Globus pallidus (tissue), 1 donor: ENCODE results near the gene DDN.
A peak's percentile ranks its signal among the peaks of the same experiment; 100 is the strongest.

Experiments
- DNase-seq: peaks from one replicate; pipeline ENCODE4 v3.0.0-alpha.2; 2015; ENCODE audit warnings: low spot score

DDN gene

DNA sequence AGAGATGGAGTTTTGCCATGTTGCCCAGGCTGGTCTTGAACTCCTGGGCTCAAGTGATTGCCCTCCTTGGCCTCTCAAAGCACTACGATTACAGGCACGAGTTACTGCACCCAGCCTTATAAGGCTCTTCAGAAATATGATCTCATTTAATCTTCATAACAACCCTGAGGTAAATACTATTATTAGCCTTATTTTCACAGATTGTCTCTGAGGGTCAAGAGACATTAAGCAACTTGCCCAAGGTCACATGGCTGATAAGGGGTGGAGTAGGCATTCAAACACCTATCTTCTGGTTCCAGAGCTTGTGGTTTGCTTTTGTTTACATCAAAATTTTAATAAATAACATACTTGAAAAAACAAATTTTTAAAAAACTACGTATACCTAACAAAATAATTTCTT, 14.3 kb upstream of the DDN start:
- DNase-seq = no peak

DNA sequence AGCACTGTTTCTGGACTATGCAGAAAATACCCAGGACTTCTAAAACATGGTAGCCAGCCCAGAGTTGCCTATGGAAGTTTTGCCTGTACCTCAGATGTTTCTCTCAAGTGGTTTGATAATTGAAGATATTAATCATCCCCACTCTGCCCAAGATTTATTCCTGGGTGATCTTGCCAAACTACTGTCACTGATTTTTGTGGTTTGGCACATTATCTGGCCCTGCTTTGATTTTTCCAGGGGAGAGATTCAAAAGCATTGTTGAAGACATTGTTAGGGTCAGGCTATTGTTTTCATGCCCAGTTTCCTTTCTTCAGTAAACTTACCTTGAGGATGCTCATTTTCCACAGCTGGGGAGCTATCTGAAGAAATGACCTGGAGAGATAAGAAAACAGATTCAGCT, 13.6 kb upstream of the DDN start:
- no peak for DNase-seq

- DNase-seq = no peak
Measured at GRCh38 chr12:49010092-49010668, 11.0 kb upstream of the DDN start.

DNA sequence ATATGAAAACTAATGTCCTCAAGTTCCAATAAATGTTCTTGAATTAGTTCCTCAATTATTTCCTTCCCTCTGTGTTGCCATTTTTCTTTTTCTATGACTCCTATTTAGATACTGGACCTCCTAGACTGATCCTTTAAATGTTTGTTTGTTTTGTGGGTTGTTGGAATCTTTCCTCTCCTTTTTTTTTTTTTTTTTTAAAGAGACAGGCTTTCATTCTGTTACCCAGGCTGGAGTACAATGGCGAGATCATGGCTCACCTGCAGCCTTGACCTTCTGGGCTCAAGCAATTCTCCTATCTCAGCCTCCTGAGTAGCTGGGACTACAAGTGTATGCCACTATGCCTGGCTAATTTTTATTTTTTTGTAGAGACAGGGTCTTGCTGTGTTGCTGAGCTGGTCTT, 9.8 kb upstream of the DDN start:
- DNase-seq = no peak

DNA sequence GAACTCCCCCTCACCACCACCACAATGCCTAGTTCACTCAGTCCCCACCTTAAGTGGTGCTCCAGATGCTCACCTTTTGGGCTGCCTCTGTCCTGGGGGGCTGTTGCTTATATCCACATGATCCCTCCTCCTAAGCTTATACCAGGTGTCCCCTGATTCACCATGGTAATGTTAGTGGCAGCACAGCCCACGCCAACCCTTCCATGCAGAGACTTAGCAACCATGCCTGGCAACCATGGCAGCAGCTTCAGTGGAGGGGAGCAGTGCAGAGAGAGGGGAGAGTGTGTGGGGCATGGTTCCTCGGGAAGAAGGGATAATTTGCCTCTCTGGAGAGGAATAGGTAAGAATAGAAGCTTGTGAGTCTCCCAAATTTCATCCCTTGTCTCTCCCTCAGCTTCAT, 1.2 kb upstream of the DDN start:
- no peak for DNase-seq

GRCh38 chr12:48998497-48999353, 450 bp downstream of the DDN start:
- no peak for DNase-seq

DNA sequence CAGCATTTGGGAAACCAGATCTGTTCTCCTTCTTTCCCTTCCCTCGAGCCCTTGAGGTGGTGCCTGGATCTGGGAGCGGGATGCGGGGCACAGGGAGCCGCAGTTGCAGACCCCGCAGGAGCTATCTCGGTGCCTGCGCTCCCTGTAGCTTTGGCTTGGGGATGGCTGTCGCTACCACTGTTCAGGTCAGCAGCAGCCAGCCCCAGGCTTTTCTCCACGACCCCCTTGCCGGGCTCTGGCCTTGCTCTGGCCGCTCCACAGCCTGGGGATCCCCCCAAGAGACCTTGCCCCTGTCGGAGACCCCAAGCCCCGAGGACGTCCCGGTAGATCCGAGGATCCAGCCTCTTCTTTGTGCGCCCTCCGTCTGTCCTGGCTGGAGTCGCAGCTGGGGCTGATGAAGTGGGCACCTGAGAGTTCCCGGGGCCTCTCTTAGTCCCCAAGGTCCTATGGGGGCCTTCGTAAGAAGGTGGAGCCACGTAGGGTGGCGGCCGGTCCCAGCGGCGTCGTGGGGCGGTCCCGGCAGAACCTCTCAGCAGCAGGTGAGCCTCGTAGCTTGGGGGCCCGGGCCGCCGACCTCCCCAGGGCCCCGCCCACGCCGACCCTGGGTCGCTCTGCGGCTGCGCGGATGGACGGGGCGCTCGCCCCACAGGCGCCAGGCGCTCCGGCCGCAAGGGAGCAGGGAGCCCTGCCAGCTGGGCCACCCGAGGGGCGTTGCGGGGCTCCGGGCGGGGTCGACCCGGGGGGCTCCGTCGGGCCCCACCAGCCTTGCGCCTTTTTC, 1.3 kb downstream of the DDN start:
- DNase-seq = no peak

DNA sequence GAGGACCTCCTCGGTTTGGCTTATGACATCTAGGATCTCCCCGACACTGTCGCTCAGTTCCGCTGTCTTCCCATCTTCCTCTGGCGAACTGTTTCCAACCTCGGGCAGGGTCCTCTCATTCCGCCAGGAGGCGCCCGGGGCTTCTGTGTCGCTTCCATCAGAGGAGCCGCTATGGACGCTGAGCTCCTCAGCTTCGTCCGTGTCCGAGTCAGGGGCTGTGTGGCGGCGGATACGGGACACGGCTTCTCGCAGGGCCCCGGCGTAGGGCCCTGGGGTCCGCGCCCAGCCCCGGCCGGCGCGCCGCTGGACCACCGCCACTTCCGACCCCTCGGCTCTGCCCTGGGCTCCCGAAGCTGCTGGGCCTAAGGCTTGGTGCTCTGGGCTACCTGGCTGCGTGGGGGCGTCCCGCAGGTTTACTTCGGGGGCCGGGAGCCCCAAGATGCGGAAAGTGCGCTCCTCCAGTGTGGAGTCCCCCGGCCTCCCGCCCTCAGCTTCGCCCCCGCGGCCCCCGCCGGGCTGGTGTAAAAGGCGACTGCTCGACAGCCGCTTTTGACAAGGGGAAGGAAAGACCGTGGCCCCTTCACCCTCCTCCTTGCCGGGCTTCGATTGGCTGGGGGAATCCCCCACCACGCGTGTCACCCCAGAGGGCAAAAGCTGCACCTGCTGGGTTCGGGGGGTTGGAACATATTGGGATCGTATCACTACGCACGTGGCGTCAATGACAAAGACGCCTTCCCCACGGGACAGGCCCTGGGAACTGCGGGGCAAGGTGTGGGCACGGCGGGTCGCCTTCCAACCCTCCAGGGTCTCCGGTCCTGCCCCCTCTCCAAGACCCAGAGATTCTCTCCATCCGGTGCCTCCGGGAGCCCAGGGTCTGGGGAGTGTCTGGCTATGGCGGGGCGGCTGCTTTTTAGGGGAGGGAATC, 2.1 kb downstream of the DDN start:
- DNase-seq = peak; percentile 71

GRCh38 chr12:48995086-48995879, 3.9 kb downstream of the DDN start:
- DNase-seq = peak; percentile 65

DNA sequence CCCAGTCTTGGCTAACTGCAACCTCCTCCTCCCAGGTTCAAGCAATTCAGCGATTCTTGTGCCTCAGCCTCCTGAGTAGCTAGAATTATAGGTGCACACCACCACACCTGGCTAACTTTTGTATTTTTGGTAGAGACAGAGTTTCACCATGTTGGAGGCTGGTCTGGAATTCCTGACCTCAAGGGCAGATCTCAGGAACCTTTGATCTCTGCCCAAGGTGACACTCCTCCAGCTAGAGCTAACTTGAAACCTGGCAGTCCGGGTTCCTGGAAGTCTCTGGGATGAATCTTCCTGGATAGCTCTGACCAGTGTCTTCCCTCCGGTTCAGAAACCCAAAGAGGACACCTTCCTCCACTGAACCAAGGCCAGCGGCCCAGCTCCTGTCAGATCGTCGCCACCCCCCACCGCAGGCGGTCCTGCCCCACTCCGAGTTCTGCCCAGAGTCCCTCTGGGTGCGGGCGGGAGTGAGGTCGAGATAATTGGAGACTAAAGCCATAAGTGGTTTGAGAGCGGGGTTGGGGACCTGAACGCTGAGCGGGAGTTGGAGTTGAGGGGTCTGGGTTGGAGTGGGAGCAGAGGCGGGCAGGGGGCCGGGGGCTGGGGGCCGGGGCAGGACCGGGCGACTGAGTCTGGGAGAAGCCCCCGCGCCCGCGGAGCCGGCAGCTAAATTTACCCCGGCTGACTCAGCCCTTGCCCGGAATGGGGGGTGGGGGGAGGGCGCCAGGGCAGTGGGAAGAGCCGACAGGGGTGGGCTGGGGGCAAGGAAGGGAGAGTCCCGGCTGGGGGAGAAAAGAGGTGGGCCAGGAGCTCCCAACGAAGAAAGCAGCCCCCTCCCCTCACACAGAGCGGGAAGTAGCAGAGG, 4.7 kb downstream of the DDN start:
- DNase-seq = no peak

GRCh38 chr12:48993787-48994186, 5.4 kb downstream of the DDN start:
- DNase-seq = no peak

DNA sequence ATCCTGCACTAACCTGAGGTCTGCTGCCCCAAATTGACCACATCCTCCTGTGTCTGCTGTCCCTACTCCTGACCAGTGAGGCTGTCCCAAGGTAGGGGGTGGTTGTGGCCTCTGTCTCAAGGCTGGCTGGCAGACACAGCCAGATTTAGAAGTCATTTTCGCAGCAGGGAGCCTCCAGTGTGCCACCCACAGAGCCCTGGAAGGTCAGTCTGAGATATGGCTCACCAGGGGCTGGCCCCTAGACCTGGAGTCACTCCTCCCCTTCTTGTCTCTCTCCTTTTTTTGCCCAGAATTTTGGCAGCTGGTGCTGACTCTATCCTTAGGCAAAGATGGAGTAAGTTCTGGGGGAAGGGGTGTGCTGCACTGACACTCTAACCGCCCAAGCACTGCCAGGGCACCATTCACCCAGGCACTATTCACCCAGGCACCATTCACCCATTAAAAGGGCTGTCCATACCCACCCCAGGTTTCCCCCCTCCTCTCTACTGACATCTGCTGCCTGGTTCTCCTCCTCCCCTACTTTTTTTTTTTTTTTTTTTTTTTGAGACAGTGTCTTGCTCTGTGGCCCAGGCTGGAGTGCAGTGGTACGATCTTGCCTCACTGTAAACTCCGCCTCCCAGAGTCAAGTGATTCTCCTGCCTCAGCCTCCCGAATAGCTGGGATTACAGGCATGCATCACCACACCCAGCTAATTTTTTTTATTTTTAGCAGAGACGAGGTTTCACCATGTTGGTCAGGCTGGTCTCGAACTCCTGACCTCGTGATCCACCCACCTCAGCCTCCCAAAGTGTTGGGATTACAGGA, 7.7 kb downstream of the DDN start:
- no peak for DNase-seq

DNA sequence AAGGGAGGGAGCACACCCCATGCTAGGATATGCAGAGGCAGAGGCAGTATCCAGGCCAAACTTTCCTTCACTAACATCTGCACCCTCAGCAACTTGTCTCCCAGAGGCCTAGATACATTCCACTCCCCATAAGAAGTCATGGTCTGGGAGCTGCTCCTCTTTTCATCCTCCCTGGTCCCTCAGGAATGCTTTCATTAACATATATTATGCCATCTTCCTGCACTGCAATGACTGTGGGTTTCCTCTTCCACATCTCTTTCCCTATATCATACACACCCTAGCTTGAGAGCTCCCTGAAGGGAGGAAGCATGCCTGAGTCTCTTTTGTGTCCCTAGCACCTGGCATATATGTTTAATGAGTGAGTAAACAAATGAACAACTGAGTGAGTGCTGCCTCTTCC, 8.6 kb downstream of the DDN start:
- no peak for DNase-seq

GRCh38 chr12:48988030-48988649, 11.0 kb downstream of the DDN start:
- DNase-seq = peak; percentile 25

DNA sequence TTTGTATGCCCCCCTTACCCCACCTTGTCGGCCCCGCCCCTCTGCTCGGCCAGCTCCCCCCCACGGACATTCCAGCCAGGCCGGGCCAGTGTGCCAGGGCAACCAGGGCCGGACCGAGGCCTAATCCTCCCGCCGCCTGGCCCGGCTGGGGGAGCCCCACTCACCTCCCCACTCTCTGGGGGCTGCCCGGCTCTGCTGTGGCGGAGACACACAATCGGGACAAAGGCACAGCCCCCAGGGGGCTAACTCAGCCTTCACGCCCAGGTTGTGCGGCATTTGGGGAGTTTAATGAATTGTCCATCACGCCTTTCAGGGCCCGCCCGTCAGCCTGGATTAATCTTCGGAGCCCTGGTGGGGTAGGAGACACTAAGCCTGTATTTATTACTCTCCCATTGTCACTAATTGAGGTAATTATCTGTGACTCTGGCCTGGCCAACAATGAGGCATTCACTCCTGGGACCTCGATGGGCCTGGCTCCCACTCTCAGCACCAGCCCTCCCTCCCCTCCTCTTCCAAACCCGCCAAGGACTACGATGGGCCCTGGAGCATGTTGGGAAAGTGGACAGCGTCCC, 12.4 kb downstream of the DDN start:
- DNase-seq = no peak

DNA sequence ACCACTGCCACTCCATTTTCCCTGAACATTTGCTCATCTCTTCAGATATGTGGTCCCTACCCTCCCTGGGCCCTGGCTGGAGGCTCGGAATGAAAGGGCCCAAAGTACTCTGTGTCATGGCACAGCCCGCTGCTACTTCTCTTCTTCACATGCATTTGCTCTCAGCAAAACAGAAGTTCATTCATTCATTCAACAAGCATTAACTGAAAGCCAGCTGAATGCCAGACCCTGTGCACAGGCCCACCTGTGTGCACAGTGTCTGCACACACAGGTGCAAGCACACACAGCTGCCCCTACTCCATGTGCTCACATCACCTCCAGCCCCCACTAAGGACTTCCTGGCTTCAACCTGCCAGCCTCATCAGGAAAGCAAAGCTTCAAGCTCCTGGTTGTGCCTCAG, 13.3 kb downstream of the DDN start:
- no peak for DNase-seq

DNA sequence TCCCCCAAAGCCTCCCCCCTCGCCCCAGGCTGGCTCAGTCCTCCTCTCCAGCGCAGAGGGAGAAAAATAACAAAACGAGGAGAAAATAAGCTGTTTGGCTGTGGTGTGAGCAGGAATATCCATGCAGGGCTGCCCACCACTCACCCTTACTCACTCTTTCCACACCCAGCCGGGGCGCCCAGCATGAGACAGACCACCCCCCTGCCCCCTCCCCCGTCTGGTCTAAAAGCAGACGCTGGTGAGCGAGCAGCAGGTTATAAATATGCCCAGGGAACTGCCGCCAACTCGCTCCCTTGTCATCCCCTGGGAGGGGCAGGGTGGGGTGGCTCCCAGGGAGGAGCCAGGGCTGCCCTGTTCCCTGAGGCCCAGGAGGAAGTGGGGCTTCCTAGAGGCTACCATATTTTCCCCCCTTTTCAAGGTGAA, 13.7 kb downstream of the DDN start:
- no peak for DNase-seq

GRCh38 chr12:48982397-48983080, 16.6 kb downstream of the DDN start:
- DNase-seq = no peak
